ENCODE measurements around the gene TRAM2. TPM values are rescaled to one million over a fixed set of nuclear protein-coding genes. Genes with fewer than 3 reads are reported as not detected.

The TRAM2 gene
- total RNA-seq, 1 experiment from 2014 or later: 21.3 TPM

GRCh38 chr6:52591832-52592231 lies 15.0 kb upstream of the TRAM2 start (continued):
- TF ChIP-seq CTCF (IDR thresholded peaks at IDR 0.05 in 2 of 3, conservative IDR thresholded peaks at IDR 0.05 in 1 of 3; ENCODE audit: borderline replicate concordance in 1 of 3, insufficient read depth in 1 of 3, low read depth in 2 of 3, low read length in 2 of 3): no peak
- no peak for TF ChIP-seq JUND (IDR thresholded peaks at IDR 0.05)
- TF ChIP-seq SIN3A (IDR thresholded peaks at IDR 0.05; ENCODE audit: low read depth): no peak
- no peak for TF ChIP-seq ZFX (IDR thresholded peaks at IDR 0.05)
- no peak for TF ChIP-seq POLR2A (IDR thresholded peaks at IDR 0.05; ENCODE audit: borderline replicate concordance, extremely low read depth, insufficient read depth, insufficient read length)
- no peak for TF ChIP-seq SP1 (IDR thresholded peaks at IDR 0.05; ENCODE audit: low read depth)

GRCh38 chr6:52590152-52590891 lies 13.5 kb upstream of the TRAM2 start:
- TF ChIP-seq SIN3A (IDR thresholded peaks at IDR 0.05; ENCODE audit: low read depth) (no peak), POLR2AphosphoS5 (IDR thresholded peaks at IDR 0.05; ENCODE audit: low read depth, low read length) (no peak), CTCF (IDR thresholded peaks at IDR 0.05 in 2 of 3, conservative IDR thresholded peaks at IDR 0.05 in 1 of 3; ENCODE audit: borderline replicate concordance in 1 of 3, insufficient read depth in 1 of 3, low read depth in 2 of 3, low read length in 2 of 3) (peak in 1 of 3 experiments; percentile 56; a peak in 1 of 6 replicates), RAD21 (IDR thresholded peaks at IDR 0.05; ENCODE audit: low read depth) (peak; percentile 63)
- Histone ChIP-seq H3K27ac (ENCODE audit: low read depth, low read length) (no peak overlapping the region), H3K36me3 (ENCODE audit: control insufficient read depth in 1 of 2, insufficient read depth in 2 of 2, low read length in 2 of 2) (no peaks in the 10 kb centered on the region), H3K4me2 (ENCODE audit: low read length) (no peak overlapping the region), H4K20me1 (ENCODE audit: insufficient read depth) (no peaks in the 10 kb centered on the region), H2AFZ (ENCODE audit: low read depth, low read length, poor library complexity, severe bottlenecking) (no peak overlapping the region), H3K9me2 (ENCODE audit: insufficient read depth) (no peaks in the 10 kb centered on the region), H3K4me3 (replicated peaks in 1 of 2; ENCODE audit: low read depth in 1 of 2, low read length in 2 of 2) (no peak overlapping the region), H3K27me3 (ENCODE audit: insufficient read depth, low read length) (no peaks in the 10 kb centered on the region), H3K79me2 (ENCODE audit: insufficient read depth, low read length) (no peaks in the 10 kb centered on the region), H3K9ac (ENCODE audit: low read length) (no peak overlapping the region), H3K4me1 (ENCODE audit: control insufficient read depth in 1 of 2, insufficient read depth in 2 of 2, low read length in 2 of 2) (peaks cover 2 to 13% of the 10 kb centered on the region in 2 experiments; a peak in 3 of 4 replicates), H3K9me3 (ENCODE audit: control insufficient read depth in 1 of 2, insufficient read depth in 1 of 2, low read depth in 1 of 2, low read length in 2 of 2) (no peaks in the 10 kb centered on the region)
- no peak for DNase-seq (ENCODE audit: low read depth, low spot score)
- BruUV-seq (replicated peaks): no TSS peak
- ATAC-seq: peak; percentile 52; the same call in 1 of the 2 replicates
- ChIA-PET POLR2A (no interaction called here), CTCF (interaction anchor here (0.7 to 1.0 kb wide), 2 partner anchors 171 to 174 kb away, joined by 3 to 4 read pairs; no protein-coding TSS in a partner anchor), RAD21 (ENCODE audit: low non-redundant PET in 1 of 2, low total read pairs in 2 of 2, uncharacterized antibody in 2 of 2, unreplicated experiment in 2 of 2) (no interaction called here)
- intact Hi-C loops (cut with micrococcal nuclease): loop anchor here (2.0 to 10.0 kb wide), 2 partner anchors 174 to 306 kb away; partner anchors contain the start of gene MCM3
